ENCODE data around the gene HOXA13.

Gene HOXA13

GRCh38 chr7:27191833-27192545, 7.9 kb downstream of the HOXA13 start:
- no peak for DNase-seq

- no peak for DNase-seq
Observed at GRCh38 chr7:27191161-27191731, 8.6 kb downstream of the HOXA13 start.

GRCh38 chr7:27189997-27190748, 9.7 kb downstream of the HOXA13 start:
- peak; percentile 75 for DNase-seq

DNA sequence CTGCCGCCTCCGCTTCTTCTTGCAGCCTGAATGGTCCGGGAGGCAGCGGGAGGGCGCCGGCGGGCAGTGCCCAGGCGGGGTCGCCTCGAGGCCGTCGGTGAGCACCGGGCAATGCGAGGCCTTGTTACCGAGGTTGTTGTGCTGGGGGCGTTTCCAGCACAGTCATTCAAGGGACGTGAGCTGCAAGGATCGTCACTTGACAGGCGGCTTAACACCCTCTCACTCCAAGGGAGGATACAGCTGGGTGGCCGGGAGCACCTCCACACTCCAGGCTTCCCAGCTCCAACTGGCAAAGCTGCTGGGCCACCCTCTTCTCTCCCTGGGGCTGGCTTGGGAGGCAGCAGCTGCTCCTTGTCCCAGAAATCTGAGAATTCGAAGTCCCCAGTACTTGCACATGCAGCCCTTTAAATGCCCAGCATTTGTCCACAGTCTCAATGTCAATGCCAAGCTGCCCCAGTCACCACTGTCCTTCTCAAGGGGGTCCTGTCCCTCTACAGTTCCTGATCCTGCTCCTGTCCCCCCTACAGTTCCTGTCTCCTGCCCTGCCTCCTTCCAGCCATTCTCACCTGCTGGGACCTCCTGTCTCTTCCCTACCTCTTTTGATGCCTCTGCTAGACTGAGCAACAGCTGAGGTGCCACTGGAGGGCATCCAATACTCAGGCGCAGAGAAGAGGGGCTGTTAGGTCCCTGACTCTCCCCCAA, 10.4 kb downstream of the HOXA13 start:
- no peak for DNase-seq

- DNase-seq = no peak
Observed at GRCh38 chr7:27188386-27189294, 11.3 kb downstream of the HOXA13 start.

DNA sequence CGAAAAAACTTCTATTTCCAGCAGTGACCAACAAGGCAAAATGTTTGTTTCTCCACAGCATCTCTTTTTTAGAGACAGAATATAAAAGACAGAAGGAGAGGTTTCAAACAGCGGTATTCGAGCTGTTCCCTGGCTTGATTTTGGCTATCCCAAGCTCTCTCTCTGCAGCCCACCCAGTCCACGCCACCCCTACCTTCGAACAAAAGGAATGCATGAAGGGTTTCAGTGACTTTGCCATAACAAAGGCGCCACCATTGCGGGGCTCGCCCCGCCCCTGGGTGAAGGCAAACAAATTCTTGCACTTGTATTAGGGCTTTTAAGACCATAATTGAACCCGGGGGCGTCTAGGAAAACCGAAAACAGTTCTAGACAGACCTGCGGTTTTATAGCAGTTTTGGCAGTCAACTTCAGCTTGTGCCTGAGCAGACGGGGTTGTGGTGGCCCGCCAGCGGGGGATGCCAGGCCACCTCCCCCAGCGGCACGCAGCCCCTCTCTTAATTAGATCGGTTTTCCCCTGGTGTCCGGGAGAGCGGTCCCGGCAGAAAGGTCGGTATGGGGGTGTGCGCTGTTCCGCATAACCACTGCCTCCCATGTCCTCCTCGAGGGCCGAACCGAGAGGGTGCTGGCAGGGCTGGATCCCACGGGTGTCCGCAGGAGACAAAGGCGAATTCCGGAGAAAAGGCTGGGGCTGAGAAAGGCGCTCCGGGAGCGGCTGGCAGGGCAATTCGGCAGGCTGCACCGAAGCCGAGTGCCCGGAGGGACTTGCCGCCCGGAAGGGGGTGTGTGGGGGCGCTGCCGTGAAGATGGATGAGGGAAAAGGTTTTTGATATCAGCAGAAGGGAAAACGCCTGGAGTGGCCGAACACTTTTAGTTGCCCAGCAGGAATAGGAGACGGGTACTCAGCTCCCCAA, 12.2 kb downstream of the HOXA13 start:
- no peak for DNase-seq

DNA sequence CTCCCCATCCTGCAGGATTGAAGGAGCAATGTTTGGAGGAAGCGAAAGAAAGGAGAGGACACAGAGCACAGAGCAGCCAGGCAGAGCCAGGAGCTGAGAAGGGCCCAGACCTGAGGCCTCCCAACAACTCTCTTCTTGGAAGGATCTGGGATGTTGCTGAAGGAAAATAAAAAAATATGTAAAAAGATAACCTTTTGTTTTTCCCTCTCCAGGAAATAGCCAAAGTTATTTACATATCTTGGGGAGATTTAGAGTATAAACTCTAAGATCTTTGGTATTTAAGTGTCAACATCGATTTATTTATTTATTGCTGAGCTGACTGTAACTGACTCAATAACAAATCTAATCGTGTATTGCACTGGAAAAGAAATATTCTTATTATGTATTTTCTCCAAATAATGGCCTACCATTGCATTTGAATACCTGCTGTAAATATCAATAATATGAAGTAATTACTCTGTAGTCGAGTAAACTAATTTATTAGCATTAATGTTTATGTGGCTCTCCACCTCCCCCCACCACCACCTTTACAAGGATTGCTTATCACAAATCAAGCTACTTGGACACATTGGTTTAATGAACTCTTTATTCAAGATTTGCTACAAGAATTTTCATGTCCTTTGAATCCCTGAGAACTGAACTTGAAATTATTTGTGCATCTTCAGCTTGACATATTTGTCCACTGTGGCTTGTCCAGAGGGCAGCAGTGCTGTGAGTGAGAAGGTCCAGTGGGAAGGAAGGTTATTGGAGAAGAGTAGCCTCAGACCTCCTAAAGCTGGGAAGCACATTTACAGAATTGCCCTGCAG, 13.0 kb downstream of the HOXA13 start:
- no peak for DNase-seq

DNA sequence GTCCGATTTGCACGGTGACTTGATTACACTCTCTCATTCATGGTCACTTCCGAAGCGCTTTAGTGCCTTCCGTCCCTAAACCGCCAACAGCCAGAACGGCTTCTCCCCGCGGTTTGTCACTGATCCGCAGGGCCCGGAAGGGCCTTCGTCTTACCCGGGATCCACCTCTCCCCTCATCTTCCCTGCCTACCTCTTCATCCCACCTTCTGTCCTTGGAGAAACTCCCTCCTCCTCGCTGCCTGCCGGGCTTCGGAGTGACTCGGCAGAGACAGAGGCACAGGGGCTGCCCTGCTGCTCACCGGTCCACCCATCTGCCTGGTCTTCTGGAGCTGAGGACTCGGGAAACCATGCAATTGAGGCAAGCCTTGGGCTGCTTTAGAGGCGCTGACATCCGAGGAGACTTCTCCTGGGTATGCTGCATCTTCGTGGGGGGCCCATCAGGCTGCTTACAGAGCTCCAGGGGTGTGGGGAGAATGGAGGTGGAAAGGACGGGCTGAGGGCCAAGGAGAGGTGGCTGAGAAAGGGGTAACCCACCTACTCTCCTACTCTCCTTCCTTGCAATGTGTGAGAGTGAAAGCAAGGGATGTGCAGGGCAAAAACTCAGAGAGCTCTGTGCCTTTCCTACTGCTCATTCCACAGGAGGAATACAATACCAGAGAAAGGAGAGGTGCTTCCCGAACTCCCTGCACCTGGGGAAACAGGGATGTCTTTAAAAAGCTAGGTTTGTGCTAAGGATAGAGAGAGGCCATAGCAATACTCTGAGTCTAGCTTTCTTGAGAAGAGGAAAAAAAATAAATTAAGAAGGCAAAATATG, 13.8 kb downstream of the HOXA13 start:
- no peak for DNase-seq

- DNase-seq = no peak
Observed at GRCh38 chr7:27185013-27185853, 14.7 kb downstream of the HOXA13 start, which contains the start of gene HOXA11. Gene HOXA11 (minus strand): TSS chr7:27185232. CDS start chr7:27185144, 88 bp downstream.

DNA sequence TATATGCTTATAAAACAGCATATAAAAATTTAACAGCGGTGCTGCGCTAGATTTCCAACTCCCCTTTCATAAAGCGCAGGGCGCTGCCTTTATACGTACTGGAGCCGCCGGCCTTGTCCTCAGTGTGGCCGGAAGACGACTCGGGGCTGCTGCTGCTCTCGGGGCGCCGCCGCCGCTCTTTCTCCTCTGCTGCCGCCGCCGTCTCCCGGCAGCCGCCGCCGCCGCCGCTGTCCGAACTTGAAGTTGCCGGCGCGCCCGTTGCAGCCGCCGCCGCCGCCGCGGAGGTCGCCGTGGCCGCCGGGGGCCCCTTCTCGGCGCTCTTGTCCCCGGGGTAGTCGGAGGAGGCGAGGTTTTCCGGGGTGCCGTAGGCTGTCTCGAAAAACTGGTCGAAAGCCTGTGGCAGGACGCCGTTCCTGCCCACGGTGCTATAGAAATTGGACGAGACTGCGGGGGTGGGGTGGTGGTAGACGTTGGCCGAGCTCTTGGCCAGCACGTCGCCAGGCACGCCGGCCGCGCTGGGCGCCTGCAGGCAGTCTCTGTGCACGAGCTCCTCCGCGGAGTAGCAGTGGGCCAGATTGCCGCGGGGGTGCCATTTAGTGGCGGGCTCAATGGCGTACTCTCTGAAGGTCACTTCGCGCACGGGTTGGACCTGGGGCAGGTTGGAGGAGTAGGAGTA, 15.4 kb downstream of the HOXA13 start:
- DNase-seq = no peak

- DNase-seq = no peak
Observed at GRCh38 chr7:27183682-27184336, 16.1 kb downstream of the HOXA13 start.

GRCh38 chr7:27182861-27183681, 16.8 kb downstream of the HOXA13 start:
- peak; percentile 23 for DNase-seq

- no peak for DNase-seq
Observed at GRCh38 chr7:27182285-27182841, 17.5 kb downstream of the HOXA13 start.

GRCh38 chr7:27181795-27182275, 18.1 kb downstream of the HOXA13 start:
- DNase-seq = no peak

Measured in NCI-H524 treated with DMSO at 0.1 percent for 48 hours (cell line).